DMS153 (cell line): ENCODE results near the gene FADD.
"Not testable (repeated sequence)": the region's sequence is repeated elsewhere in the genome, so short reads cannot be mapped to it uniquely, and the experiment has no call there.

Experiments
- DNase-seq: peaks from one replicate; lab custom pipeline; 2025; lab: John Stamatoyannopoulos, UW

Gene FADD

DNA sequence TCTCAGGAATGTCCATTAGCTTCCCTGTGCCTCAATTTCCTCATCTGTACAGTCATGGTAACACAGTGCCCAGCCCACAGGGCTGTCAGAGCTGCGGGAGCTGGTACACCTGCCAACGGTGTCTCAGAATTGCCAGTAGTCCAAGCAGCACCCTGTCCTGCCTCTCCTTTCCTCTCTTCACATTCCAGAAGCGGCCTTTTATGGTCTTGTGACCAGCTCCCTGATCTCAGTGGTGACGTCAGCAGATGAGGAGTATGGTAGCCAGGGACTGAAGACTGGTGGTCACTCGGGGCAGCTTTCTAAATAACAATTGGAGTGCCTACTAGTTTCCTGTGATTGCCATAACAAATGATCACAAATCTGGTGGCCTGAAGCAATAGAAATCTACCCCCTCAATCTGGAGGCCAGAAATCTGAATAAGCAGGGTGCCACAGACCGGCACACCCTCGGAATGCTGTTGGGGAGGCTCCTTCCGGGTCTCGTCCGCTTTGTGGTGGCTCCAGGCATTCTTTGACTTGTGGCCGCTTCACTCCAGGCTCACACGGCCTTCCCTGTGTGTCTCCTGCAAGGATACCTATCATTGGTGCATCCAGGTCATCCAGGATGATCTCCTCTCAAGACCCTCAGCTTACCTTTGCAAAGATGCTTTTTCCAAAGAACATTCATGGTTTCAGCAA lies 2.1 kb downstream of the FADD start:
- no peak for DNase-seq

DNA sequence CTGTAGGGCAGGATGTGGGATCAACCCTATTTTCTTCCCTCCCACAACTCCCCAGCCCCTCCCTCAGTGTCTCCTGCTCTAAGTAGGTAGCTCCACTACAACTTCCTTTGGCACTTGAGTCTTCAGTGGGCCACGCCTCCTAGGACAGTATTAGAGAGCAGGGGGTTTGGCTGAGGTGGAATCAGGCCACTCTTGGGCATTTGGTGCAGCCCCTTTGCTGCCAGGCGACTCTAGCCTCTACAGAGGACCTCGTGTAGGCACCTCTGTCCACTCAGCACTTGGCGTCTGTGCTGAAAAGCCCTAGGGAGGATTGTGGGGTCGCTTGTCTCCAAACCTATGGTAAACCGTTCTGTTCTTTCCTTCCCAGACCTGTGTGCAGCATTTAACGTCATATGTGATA lies 2.7 kb downstream of the FADD start:
- no peak for DNase-seq

DNA sequence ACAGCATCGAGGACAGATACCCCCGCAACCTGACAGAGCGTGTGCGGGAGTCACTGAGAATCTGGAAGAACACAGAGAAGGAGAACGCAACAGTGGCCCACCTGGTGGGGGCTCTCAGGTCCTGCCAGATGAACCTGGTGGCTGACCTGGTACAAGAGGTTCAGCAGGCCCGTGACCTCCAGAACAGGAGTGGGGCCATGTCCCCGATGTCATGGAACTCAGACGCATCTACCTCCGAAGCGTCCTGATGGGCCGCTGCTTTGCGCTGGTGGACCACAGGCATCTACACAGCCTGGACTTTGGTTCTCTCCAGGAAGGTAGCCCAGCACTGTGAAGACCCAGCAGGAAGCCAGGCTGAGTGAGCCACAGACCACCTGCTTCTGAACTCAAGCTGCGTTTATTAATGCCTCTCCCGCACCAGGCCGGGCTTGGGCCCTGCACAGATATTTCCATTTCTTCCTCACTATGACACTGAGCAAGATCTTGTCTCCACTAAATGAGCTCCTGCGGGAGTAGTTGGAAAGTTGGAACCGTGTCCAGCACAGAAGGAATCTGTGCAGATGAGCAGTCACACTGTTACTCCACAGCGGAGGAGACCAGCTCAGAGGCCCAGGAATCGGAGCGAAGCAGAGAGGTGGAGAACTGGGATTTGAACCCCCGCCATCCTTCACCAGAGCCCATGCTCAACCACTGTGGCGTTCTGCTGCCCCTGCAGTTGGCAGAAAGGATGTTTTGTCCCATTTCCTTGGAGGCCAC lies 3.3 kb downstream of the FADD start:
- DNase-seq: no peak

DNA sequence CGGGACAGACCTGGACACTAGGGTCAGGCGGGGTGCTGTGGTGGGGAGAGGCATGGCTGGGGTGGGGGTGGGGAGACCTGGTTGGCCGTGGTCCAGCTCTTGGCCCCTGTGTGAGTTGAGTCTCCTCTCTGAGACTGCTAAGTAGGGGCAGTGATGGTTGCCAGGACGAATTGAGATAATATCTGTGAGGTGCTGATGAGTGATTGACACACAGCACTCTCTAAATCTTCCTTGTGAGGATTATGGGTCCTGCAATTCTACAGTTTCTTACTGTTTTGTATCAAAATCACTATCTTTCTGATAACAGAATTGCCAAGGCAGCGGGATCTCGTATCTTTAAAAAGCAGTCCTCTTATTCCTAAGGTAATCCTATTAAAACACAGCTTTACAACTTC lies 3.9 kb downstream of the FADD start:
- no peak for DNase-seq

- DNase-seq: no peak
These were observed 4.5 kb downstream of the FADD start for GRCh38 chr11:70207531-70208131.

- no peak for DNase-seq
These were observed 6.4 kb downstream of the FADD start for GRCh38 chr11:70209391-70209912.

- DNase-seq: no peak
These were observed 7.0 kb downstream of the FADD start for GRCh38 chr11:70210051-70210501.

GRCh38 chr11:70210530-70210929 lies 7.4 kb downstream of the FADD start:
- no peak for DNase-seq

DNA sequence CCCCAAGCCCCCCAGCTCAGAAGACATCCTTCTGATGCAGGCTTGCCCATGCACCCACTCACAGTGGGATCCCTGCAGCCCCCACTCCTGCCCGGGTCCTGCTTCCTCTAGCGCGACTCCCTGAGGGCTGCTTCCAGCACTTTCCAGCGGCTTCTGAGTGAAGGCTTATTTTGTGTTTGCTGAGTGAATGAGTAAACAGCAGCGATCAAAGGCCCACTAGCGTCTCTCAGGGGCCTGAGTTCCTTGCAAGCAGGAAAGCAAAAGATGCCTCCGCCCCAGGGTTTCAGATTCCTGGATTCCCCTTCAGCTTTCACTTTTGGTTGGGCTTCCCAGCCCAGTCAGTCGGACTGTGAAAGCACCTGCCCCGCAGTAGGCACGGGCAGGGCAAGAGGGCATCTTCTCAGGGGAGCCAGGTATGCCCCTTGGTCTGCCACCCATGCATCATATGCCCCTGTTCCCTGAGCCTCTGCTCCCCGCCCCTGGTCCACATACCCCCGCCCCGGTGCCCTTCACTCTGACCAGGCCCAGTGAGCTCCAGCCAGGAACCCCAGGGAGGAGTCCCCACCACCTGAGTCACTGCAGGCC lies 9.2 kb downstream of the FADD start:
- DNase-seq: no peak

- not testable (repeated sequence) for DNase-seq
These were observed 14.3 kb downstream of the FADD start for GRCh38 chr11:70217388-70217787.

DNA sequence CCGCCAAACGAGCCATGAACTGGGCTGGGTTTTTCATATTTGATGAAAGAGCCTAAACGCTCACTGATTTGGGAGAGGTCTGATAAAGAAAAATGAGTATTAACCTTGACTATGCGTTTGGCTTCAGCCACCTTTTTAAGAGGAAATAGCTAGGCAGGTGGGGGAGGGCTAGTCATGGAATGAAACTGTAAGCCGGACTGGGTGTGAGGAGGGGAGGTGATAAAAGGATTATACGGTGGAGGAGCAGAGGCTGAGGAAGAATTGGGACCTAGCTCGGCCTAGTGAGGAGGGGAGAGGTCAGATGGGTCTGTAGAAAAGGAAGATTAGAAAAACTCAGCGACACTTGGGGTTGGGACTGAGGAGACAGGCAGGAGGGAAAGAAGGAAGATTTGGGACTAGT lies 15.0 kb downstream of the FADD start:
- not testable (repeated sequence) for DNase-seq

DNA sequence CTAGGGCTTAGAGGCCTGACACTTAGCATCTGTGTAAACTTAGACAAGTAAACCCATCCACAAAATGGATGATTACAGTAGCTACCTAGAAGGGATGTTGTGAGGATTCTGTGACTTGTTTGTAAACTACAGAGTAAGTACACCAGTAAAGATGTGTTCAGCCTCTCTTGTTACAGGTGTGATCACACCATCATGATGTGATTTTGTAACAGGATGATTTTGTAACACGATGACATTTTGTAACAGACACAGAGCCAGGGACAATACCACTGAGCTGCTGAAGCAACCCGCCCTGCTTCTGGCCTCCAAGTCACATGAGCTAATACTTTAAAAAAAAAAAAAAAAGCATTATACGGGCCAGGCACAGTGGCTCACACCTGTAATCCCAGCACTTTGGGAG lies 17.0 kb downstream of the FADD start:
- no peak for DNase-seq

DNA sequence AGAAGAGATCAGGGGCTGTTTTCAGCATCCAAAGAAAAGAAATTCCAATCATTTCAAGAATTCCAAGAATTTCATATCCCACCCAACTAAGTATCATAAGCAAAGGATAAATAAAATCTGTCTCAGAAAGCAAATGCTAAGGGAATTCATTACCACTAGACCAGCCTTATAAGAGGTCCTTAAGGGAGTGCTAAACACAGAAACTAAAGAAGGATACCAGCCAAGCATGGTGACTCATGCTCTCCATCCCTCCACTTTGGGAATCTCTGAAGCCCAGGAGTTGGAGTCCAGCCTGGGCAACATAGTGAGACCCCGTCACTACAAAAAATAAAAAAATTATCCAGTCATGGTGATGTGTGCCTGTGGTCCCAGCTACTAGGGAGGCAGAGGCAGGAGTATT lies 17.8 kb downstream of the FADD start:
- DNase-seq: no peak

- no peak for DNase-seq
These were observed 22.6 kb downstream of the FADD start for GRCh38 chr11:70225681-70226177.

DNA sequence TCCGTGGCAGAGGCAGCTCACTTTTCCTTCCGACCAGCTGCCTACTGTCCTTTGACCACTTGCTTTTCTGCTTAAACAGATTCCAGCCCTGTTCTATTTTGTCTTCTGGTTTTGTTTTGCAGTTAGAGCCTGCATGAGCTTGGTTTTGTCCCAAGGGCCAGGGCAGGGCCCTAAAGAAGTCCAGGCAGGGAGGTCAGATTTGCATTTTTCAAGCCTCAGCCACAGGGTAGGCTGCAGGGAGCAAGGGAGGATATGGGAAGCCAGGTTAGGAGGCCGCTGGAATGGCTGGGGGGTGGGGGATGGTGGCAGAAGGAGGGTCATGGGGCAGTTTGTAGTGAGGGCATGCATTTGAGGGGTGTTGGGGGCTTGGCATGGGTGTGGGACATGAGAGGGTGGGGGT lies 23.1 kb downstream of the FADD start:
- DNase-seq: no peak

- DNase-seq: no peak
These were observed 23.9 kb downstream of the FADD start for GRCh38 chr11:70226967-70227366.

DNA sequence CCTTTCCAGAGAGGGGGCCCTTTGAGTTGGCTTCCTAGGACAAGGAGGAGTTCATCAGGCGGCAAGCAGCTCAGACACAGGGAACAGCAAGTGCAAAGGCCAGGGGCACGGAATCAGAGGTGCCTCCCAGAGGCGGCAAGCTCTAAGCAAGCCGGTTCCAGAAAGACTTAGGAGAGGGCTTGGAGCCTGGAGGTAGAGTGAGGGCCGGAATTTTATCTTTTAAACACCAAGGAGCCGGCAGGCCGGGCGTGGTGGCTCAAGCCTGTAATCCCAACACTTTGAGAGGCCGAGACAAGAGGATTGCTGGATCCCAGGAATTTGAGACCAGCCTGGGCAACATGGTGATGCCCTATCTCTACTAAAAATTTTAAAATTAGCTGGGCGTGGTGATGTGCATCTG lies 26.6 kb downstream of the FADD start:
- DNase-seq: no peak

- DNase-seq: no peak
These were observed 27.2 kb downstream of the FADD start for GRCh38 chr11:70230151-70230839.

- no peak for DNase-seq
These were observed 28.0 kb downstream of the FADD start for GRCh38 chr11:70230840-70231710.

DNA sequence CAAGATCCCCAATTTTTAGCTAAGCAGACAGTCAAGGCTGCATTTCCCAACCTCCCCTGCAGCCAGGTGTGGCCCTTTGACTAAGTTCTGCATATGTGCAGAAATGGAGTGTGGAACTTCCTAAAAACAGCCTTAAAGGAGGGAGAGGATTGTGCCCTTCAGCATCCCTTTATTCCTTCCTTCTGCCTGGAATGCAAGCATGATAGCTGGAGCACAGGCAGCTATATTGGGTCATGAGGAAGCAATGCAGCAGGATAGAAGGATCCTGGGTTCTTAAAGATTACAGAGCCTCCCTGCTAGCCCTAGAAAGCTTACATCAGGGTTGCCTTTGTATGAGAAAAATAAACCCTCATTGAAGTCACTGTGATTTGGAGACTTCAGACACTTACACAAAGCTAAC lies 29.9 kb downstream of the FADD start:
- DNase-seq: no peak

GRCh38 chr11:70233511-70233934 lies 30.4 kb downstream of the FADD start:
- DNase-seq: no peak
